Sigmoid colon (tissue), 7 donors: Measurements from ENCODE around the gene TSSK2. TPM values are rescaled to one million over a fixed set of nuclear protein-coding genes. Genes with fewer than 3 reads are reported as not detected.

Experiments
- DNase-seq: peaks from one replicate; pipeline ENCODE4 v3.0.0-alpha.2; 2019
- H3K27ac ChIP-seq, 4 donors: fragments of 200-600 bp; sonication (generic); one replicate each; pipeline ENCODE4 v1.5.1; 2016 to 2019; ENCODE audit warnings: mild to moderate bottlenecking in 1 of 4
- H3K27me3 ChIP-seq, 3 donors: fragments of 200-600 bp; sonication (generic); one replicate each; pipeline ENCODE4 v1.5.1; 2019; ENCODE audit warnings: mild to moderate bottlenecking in 1 of 3
- H3K36me3 ChIP-seq, 4 donors: fragments of 200-600 bp; sonication (generic); one replicate each; pipeline ENCODE4 v1.5.1; 2016 to 2019
- H3K4me1 ChIP-seq, 4 donors: fragments of 200-600 bp; sonication (generic); one replicate each; pipeline ENCODE4 v1.5.1; 2017 to 2019
- H3K4me3 ChIP-seq, 4 donors: fragments of 200-600 bp; sonication (generic); one replicate each; pipeline ENCODE4 v1.5.1; 2017 to 2019; ENCODE audit warnings: mild to moderate bottlenecking in 2 of 4, moderate library complexity in 1 of 4
- H3K9me3 ChIP-seq, 4 donors: fragments of 200-600 bp in 3 of 4; sonication (generic) in 3 of 4; one replicate each; pipeline versions ENCODE4 v1.5.1 to v1.6.1; 2013 to 2019
- EP300 ChIP-seq, 4 donors: sonication (generic); formaldehyde crosslinking; IDR thresholded peaks; one replicate each; pipeline ENCODE4 v1.6.1; 2017; ENCODE audit warnings: antibody characterized with exemption in 4 of 4
- POLR2A ChIP-seq, 2 donors: fragments of 450-650 bp; IDR thresholded peaks; one replicate each; pipeline ENCODE4 v1.6.1; 2016; ENCODE audit warnings: antibody characterized with exemption in 2 of 2, mild to moderate bottlenecking in 2 of 2, moderate library complexity in 2 of 2
- POLR2AphosphoS5 ChIP-seq, 4 donors: sonication (generic); formaldehyde crosslinking; IDR thresholded peaks; one replicate each; pipeline ENCODE4 v1.6.1; 2017; ENCODE audit warnings: antibody characterized with exemption in 4 of 4
- WGBS, 2 donors: extraction: QIAGEN DNeasy Blood & Tissue Kit; methylation state at CpG; one replicate each; pipeline ENCODE4 v1.1.7; 2013; 5-methylcytosine and 5-hydroxymethylcytosine counted together
- intact Hi-C: fragments of 100-400 bp; cut with DNase I; formaldehyde crosslinking; loops from one replicate; pipeline ENCODE4 v1.15.1; 2023
- polyA plus RNA-seq, 3 donors: library from polyadenylated mRNA; stranded (reverse); fragments of 200-250 nt; gene quantifications; one replicate each; pipeline ENCODE4 v1.2.3, GENCODE V29; 2013
- total RNA-seq, 4 donors: library from RNA; depleted of rRNA; stranded (reverse); fragments of >200 nt; gene quantifications; one replicate each; pipeline ENCODE4 v1.1.0, GENCODE V29; 2016
- TF ChIP-seq, protein P1 (sequence below), 4 experiments: fragments of 450-650 bp in 3 of 4; fragments of 200-600 bp in 1 of 4; IDR thresholded peaks; one replicate each; pipeline ENCODE4 v1.5.1; 2016 to 2019; ENCODE audit warnings: antibody characterized with exemption in 4 of 4, mild to moderate bottlenecking in 3 of 4, moderate library complexity in 2 of 4
- donor health status: healthy with polysubstance abuse.
- donor health status: Bipolar disorder and iron deficiency.
- donor health status: healthy.

Gene TSSK2
- total and polyA plus RNA-seq, 7 donors: 0.12 TPM; not detected in 6

DNA sequence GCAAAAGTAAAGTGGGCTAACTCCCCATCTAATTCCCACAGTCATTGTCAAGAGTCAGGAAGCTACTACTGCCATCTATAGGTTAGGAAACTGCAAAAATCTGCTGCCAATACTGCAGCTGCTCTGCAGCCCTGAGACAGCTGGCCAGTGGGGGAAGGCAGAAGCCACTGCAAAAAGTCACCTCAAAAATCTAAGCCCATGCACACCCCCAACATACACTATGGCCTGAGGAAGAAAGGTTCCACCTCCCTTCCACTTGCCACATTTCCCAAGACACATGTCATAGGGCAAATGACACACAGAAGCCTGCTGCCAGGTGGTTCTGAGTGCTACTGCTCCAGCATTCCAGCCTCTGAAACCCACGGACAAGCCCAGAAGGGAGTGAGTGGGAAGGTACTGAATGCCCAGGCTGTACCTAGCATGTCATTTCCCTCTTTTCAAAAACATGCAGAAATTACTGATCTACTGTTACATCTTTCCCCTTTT, 45.8 kb upstream of the TSSK2 start:
- H3K36me3 ChIP-seq: peaks cover 0 to 37% (median 6%) of the 10 kb centered on the region in 4 donors
- no peak for TF ChIP-seq EP300 (IDR thresholded peaks at IDR 0.05)
- TF ChIP-seq, protein P1, sequence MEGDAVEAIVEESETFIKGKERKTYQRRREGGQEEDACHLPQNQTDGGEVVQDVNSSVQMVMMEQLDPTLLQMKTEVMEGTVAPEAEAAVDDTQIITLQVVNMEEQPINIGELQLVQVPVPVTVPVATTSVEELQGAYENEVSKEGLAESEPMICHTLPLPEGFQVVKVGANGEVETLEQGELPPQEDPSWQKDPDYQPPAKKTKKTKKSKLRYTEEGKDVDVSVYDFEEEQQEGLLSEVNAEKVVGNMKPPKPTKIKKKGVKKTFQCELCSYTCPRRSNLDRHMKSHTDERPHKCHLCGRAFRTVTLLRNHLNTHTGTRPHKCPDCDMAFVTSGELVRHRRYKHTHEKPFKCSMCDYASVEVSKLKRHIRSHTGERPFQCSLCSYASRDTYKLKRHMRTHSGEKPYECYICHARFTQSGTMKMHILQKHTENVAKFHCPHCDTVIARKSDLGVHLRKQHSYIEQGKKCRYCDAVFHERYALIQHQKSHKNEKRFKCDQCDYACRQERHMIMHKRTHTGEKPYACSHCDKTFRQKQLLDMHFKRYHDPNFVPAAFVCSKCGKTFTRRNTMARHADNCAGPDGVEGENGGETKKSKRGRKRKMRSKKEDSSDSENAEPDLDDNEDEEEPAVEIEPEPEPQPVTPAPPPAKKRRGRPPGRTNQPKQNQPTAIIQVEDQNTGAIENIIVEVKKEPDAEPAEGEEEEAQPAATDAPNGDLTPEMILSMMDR (IDR thresholded peaks at IDR 0.05): no peak
- TF ChIP-seq POLR2AphosphoS5 (IDR thresholded peaks at IDR 0.05): no peak
- no peak for TF ChIP-seq POLR2A (IDR thresholded peaks at IDR 0.05)
- intact Hi-C loops: no loop called here
- H3K9me3 ChIP-seq: no peaks in the 10 kb centered on the region
- no peak overlapping the region for H3K27ac ChIP-seq
- H3K27me3 ChIP-seq: no peaks in the 10 kb centered on the region
- H3K4me1 ChIP-seq: peaks cover 0 to 7% (median 2%) of the 10 kb centered on the region in 4 donors
- WGBS, 2 donors: 55 to 81% methylated on average over 1 of the region's 1 CpG
- peak; percentile 30 for DNase-seq
- no peak overlapping the region for H3K4me3 ChIP-seq

GRCh38 chr22:19086417-19086816, 44.7 kb upstream of the TSSK2 start:
- WGBS, 2 donors: 90 to 96% methylated on average over 6 of the region's 6 CpGs
- H3K4me1 ChIP-seq: peaks cover 0 to 7% (median 2%) of the 10 kb centered on the region in 4 donors
- H3K9me3 ChIP-seq: no peaks in the 10 kb centered on the region
- TF ChIP-seq POLR2AphosphoS5 (IDR thresholded peaks at IDR 0.05) (no peak), POLR2A (IDR thresholded peaks at IDR 0.05) (no peak), EP300 (IDR thresholded peaks at IDR 0.05) (no peak)
- TF ChIP-seq, protein P1 (IDR thresholded peaks at IDR 0.05): no peak
- intact Hi-C loops: no loop called here
- peaks cover 0 to 26% (median 6%) of the 10 kb centered on the region in 4 donors for H3K36me3 ChIP-seq
- DNase-seq: peak; percentile 21
- H3K4me3 ChIP-seq: no peak overlapping the region
- H3K27ac ChIP-seq: peak overlapping the region in 1 of 4 donors; percentile 6
- H3K27me3 ChIP-seq: no peaks in the 10 kb centered on the region

GRCh38 chr22:19086896-19087295, 44.2 kb upstream of the TSSK2 start:
- WGBS, 2 donors: 92 to 94% methylated on average over 3 of the region's 3 CpGs
- intact Hi-C loops: no loop called here

GRCh38 chr22:19088866-19089595, 42.1 kb upstream of the TSSK2 start:
- no peaks in the 10 kb centered on the region for H3K27me3 ChIP-seq
- intact Hi-C loops: no loop called here
- no peaks in the 10 kb centered on the region for H3K9me3 ChIP-seq
- 97% methylated on average over 14 of the region's 14 CpGs for WGBS, 2 donors
- peaks cover 0 to 25% (median 6%) of the 10 kb centered on the region in 4 donors for H3K36me3 ChIP-seq
- no peak overlapping the region for H3K4me3 ChIP-seq
- peak; percentile 60 for DNase-seq
- H3K4me1 ChIP-seq: peaks cover 0 to 7% (median 2%) of the 10 kb centered on the region in 4 donors
- no peak for TF ChIP-seq POLR2AphosphoS5 (IDR thresholded peaks at IDR 0.05)
- TF ChIP-seq, protein P1 (IDR thresholded peaks at IDR 0.05): no peak
- TF ChIP-seq EP300 (IDR thresholded peaks at IDR 0.05): no peak
- TF ChIP-seq POLR2A (IDR thresholded peaks at IDR 0.05): no peak
- H3K27ac ChIP-seq: no peak overlapping the region

More at GRCh38 chr22:19086896-19087295, 44.2 kb upstream of the TSSK2 start:
- H3K9me3 ChIP-seq: no peaks in the 10 kb centered on the region
- no peak overlapping the region for H3K4me3 ChIP-seq
- TF ChIP-seq, protein P1 (IDR thresholded peaks at IDR 0.05): no peak
- TF ChIP-seq POLR2A (IDR thresholded peaks at IDR 0.05): no peak
- TF ChIP-seq EP300 (IDR thresholded peaks at IDR 0.05): no peak
- TF ChIP-seq POLR2AphosphoS5 (IDR thresholded peaks at IDR 0.05): no peak
- H3K27ac ChIP-seq: no peak overlapping the region
- H3K4me1 ChIP-seq: peaks cover 0 to 7% (median 2%) of the 10 kb centered on the region in 4 donors
- H3K27me3 ChIP-seq: no peaks in the 10 kb centered on the region
- H3K36me3 ChIP-seq: peaks cover 0 to 25% (median 6%) of the 10 kb centered on the region in 4 donors
- DNase-seq: peak; percentile 30
